Muscle of leg (tissue), 11 donors: ENCODE measurements around the gene GPC3. TPM values are rescaled to one million over a fixed set of nuclear protein-coding genes. Genes with fewer than 3 reads are reported as not detected.
A peak's percentile ranks its signal among the peaks of the same experiment; 100 is the strongest.
"Not testable (repeated sequence)": the region's sequence is repeated elsewhere in the genome, so short reads cannot be mapped to it uniquely, and the experiment has no call there.

ENCODE experiments used
- DNase-seq: peaks from one replicate; pipeline ENCODE4 v3.0.0; 2013
- H3K27ac ChIP-seq: one replicate; pipeline ENCODE4 v1.5.1; 2013; ENCODE audit warnings: mild to moderate bottlenecking, low read length, control low read depth
- H3K27me3 ChIP-seq: one replicate; pipeline ENCODE4 v1.6.1; 2013; ENCODE audit warnings: low read length; ENCODE audit not compliant: control insufficient read depth, insufficient read depth
- H3K36me3 ChIP-seq: one replicate; pipeline ENCODE4 v1.6.1; 2013; ENCODE audit warnings: low read length; ENCODE audit not compliant: control insufficient read depth, insufficient read depth
- H3K4me1 ChIP-seq: one replicate; pipeline ENCODE4 v1.6.1; 2013; ENCODE audit warnings: low read length; ENCODE audit not compliant: control insufficient read depth, insufficient read depth
- H3K4me3 ChIP-seq: one replicate; pipeline ENCODE4 v1.5.1; 2013; ENCODE audit warnings: low read length, control low read depth
- H3K9me3 ChIP-seq: replicated peaks from 2 replicates; pipeline ENCODE4 v1.6.1; 2013; ENCODE audit warnings: low read depth, low read length; ENCODE audit not compliant: control insufficient read depth
- WGBS: methylation state at CpG from one replicate; pipeline ENCODE4 v1.1.5; 2013; ENCODE audit warnings: missing lambda C conversion rate; ENCODE audit not compliant: insufficient coverage; 5-methylcytosine and 5-hydroxymethylcytosine counted together
- polyA plus RNA-seq, 8 donors: library from polyadenylated mRNA; unstranded; fragments of 120-200 nt; gene quantifications; one replicate each; pipeline versions ENCODE4 v1.2.1 to v1.2.3, GENCODE V29; 2013; ENCODE audit warnings: inconsistent platforms in 1 of 8, low replicate concordance in 1 of 8; ENCODE audit not compliant: insufficient read length in 8 of 8, insufficient read depth in 1 of 8
- total RNA-seq: library from RNA; stranded (reverse); fragments of 120-200 nt; gene quantifications from one replicate; pipeline ENCODE4 v1.2.4, GENCODE V29; 2013

The GPC3 gene
- total and polyA plus RNA-seq, 9 donors = 271 to 581 (median 367) TPM

DNA sequence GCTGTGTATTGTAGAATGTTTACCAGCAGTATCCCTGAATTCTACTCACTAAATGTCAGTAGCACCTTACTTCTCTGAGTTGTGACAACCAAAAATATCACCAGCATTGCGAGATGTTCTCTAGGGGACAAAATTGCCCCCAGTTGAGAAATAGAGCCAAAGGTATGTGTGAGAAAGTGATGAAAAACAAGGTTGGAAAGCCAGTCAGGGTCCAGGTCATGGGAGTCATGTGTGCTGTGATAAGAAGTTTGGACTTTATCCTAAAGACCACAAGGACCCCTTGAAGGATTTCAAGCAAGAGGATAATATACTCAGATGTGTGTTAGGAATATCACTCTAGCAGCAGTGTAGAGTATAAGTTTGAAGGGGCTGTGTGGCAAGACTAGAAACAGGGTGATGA, 30.9 kb upstream of the GPC3 start:
- not testable (repeated sequence) for DNase-seq
- no CpG with 5 or more reads among the region's 1 CpG for WGBS

DNA sequence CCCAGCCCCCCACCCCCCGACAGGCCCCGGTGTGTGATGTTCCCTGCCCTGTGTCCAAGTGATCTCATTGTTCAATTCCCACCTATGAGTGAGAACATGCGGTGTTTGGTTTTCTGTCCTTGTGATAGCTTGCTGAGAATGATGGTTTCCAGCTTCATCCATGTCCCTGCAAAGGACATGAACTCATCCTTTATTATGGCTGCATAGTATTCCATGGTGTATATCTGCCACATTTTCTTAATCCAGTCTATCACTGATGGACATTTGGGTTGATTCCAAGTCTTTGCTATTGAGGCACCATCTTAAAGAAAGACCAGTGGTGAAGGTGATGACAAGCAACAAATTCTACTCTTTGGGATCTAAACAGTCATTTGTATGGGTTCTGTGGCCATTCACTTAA, 30.1 kb upstream of the GPC3 start:
- not testable (repeated sequence) for H3K4me3 ChIP-seq, H3K27ac ChIP-seq, H3K36me3 ChIP-seq, DNase-seq, H3K4me1 ChIP-seq, H3K27me3 ChIP-seq, H3K9me3 ChIP-seq
- no CpG with 5 or more reads among the region's 3 CpGs for WGBS

More for the DNA sequence above, 30.9 kb upstream of the GPC3 start:
- not testable (repeated sequence) for H3K4me3 ChIP-seq, H3K36me3 ChIP-seq, H3K27me3 ChIP-seq, H3K9me3 ChIP-seq, H3K27ac ChIP-seq, H3K4me1 ChIP-seq

DNA sequence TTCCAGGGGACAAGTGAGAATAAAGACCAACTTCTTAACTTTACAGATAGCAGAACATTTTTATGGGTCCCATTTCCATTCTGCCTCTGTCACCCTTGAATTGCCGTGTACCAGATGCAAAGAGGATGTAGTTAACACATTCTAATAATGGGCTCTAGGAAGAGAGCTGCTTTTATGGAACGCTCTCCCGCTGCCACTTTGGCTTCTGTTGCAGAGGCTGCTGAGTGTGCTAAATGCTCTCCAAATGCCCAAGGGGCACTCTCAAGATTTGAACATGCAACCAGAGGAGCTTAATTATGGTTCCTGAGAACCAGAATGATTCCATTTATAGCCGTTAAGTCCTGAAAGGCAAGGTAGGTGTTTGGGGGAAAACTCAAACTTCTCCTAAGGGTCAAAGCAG, 28.1 kb upstream of the GPC3 start:
- no peak for DNase-seq
- no peaks in the 10 kb centered on the region for H3K4me1 ChIP-seq
- peaks cover 7% of the 10 kb centered on the region for H3K27me3 ChIP-seq
- WGBS = 44% methylated on average over 3 of the region's 4 CpGs
- no peak overlapping the region for H3K27ac ChIP-seq
- no peaks in the 10 kb centered on the region for H3K9me3 ChIP-seq
- no peak overlapping the region for H3K4me3 ChIP-seq
- no peaks in the 10 kb centered on the region for H3K36me3 ChIP-seq

DNA sequence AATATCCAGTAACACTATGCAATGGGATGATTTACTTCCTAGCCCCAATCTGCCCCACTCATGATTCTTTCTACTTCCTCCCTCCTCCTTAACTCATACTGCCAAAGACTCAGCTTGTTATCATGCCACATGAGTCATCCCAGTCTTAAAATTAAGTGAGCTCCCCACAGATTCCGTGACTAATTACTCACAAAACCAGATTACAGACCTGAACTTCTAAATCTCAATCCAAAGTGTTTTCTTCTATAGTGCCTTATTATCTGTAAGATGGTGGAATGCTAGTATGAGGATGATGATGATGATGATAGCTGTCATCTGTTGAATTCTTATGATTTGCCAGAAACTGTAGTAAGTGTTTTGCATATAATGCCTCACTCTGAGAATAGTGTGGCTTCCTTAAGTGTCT, 27.7 kb upstream of the GPC3 start:
- peaks cover 6% of the 10 kb centered on the region for H3K27me3 ChIP-seq
- no peak overlapping the region for H3K27ac ChIP-seq
- no peak for DNase-seq
- H3K4me3 ChIP-seq = no peak overlapping the region
- H3K36me3 ChIP-seq = no peaks in the 10 kb centered on the region
- no peaks in the 10 kb centered on the region for H3K4me1 ChIP-seq
- H3K9me3 ChIP-seq = no peaks in the 10 kb centered on the region
- no CpG with 5 or more reads among the region's 1 CpG for WGBS

DNA sequence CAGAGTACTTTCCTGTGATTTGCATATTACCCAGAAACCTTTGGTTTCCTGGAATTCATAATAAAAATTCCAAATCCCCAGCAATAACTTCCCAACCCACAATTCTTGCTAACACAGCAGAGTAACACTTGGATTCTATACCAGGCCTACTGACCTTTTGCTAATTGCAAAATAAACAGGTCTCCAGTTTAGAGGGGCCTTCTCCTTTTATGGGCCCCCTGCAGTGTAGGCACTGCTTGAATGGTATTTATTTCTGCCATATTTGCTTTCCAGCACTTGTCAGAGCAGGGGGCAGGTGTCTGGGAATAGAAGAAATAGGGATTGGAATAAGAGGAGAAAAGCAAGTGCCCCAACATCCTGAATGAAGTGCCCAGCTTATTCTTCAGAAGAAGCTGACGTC, 25.3 kb upstream of the GPC3 start:
- H3K36me3 ChIP-seq = no peaks in the 10 kb centered on the region
- no peaks in the 10 kb centered on the region for H3K9me3 ChIP-seq
- no peaks in the 10 kb centered on the region for H3K4me1 ChIP-seq
- H3K4me3 ChIP-seq = no peak overlapping the region
- H3K27me3 ChIP-seq = peaks cover 2% of the 10 kb centered on the region
- no peak for DNase-seq
- H3K27ac ChIP-seq = no peak overlapping the region
- 17% methylated on average over 1 of the region's 1 CpG for WGBS

DNA sequence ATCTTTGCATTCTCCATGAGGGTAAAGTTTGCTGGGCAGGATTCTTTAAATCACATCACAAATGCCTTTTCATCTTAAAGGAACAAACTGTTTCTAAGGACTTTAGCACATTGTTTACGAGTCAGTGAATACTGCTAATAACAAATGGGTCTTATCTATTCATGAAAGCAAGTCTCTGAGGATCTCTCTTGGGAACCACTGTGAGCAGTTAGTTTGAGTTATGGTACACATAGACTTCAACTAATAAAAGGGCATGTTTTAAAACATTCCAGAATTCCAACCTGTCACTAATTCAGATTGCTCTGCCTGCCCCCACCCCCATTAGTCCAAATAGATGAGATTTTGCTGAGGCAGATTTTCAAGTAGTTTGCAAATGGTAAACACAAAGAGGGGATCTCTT, 22.3 kb upstream of the GPC3 start:
- Histone ChIP-seq H3K36me3 (no peaks in the 10 kb centered on the region), H3K27ac (no peak overlapping the region), H3K27me3 (peaks cover 2% of the 10 kb centered on the region), H3K9me3 (no peaks in the 10 kb centered on the region), H3K4me1 (no peaks in the 10 kb centered on the region), H3K4me3 (no peak overlapping the region)
- DNase-seq = no peak
- WGBS = no CpG with 5 or more reads among the region's 1 CpG

DNA sequence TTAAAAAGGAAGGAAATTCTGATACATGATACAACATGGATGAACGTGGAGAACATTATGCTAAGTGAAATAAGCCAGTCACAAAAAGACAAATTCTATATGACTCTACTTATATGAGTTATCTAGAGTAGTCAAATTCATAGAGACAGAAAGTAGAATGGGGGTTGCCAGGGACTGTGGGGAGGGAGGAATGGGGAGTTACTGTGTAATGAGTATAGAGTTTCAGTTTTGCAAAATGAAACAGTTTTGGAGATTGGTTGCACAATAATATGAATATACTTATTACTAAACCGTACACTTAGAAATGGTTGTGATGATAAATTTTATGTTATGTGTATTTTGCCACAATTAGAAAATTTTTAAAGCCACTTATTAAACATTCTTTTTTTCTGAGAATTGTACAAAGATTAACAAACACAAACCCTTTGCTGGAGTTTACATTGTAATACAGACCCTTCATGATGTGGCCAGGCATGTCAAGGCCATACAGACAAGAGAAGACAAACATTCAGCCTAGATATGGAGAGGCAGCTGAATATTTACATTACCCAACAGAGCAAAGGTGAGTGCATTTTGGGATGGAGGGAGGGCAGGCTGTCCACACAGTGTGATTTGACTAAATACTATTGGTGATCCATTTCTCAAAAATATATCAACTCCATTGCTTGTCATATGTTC, 21.2 kb upstream of the GPC3 start:
- no peak for DNase-seq
- Histone ChIP-seq H3K4me1 (no peaks in the 10 kb centered on the region), H3K27ac (no peak overlapping the region), H3K27me3 (peaks cover 2% of the 10 kb centered on the region), H3K4me3 (no peak overlapping the region), H3K36me3 (no peaks in the 10 kb centered on the region), H3K9me3 (no peaks in the 10 kb centered on the region)
- no CpG with 5 or more reads among the region's 2 CpGs for WGBS

DNA sequence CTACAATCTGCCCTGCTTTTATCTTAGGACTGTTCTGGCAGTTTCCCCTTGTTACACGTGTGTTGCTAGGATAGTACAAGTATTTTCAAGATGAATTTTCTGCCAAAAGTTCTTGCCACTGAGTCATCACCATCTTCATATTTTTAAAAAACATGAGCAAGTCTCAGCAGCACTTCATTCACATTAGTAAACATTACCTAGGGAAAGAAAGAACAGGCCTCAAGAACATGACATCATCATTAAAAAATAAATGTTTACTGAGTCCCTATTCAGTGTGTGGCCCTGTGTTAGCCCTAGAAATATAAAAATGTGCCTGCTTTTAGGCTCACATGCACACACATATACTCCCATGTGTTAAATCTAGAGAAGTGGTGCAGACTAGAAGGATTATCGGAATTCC, 18.7 kb upstream of the GPC3 start:
- Histone ChIP-seq H3K4me3 (no peak overlapping the region), H3K4me1 (no peaks in the 10 kb centered on the region), H3K9me3 (no peaks in the 10 kb centered on the region), H3K27ac (no peak overlapping the region), H3K27me3 (peaks cover 7% of the 10 kb centered on the region), H3K36me3 (no peaks in the 10 kb centered on the region)
- 90% methylated on average over 1 of the region's 2 CpGs for WGBS
- peak; percentile 84 for DNase-seq

DNA sequence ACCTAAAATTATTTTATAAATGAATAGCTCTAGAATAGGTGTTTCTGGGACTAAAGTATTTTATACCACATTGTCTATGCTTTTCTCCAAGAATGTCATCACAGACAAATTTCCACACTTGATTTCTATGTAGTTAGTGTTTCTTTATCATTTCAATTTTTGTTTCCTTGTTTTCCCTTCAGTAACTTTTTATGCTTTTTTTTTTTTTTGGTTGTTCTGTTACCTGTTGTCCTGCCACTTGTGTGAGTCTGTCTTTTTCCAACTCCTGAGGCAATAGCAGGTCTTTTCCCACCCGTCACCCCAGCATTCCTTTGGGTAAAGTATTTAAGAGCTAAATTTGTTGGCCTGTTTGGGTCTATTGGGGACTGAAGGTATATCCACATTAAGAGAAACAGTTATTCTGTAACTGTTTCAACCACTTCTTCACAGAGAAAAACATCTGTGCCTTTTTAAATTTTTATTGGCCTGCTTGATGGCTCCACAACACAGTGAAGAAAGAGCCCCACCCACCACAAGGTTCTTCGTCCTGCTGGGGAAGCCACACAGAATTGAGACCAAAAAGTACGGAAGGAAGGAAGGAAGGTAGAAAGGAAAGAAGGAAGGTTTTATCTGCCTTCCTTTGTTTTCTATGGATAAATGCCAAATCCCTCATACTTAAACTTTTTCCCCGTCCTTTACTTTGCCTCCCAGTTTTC, 17.7 kb upstream of the GPC3 start:
- WGBS = no CpG with 5 or more reads among the region's 4 CpGs
- no peak for DNase-seq
- Histone ChIP-seq H3K9me3 (no peaks in the 10 kb centered on the region), H3K27ac (no peak overlapping the region), H3K4me1 (peaks cover 3% of the 10 kb centered on the region), H3K4me3 (no peak overlapping the region), H3K36me3 (no peaks in the 10 kb centered on the region), H3K27me3 (peaks cover 8% of the 10 kb centered on the region)

DNA sequence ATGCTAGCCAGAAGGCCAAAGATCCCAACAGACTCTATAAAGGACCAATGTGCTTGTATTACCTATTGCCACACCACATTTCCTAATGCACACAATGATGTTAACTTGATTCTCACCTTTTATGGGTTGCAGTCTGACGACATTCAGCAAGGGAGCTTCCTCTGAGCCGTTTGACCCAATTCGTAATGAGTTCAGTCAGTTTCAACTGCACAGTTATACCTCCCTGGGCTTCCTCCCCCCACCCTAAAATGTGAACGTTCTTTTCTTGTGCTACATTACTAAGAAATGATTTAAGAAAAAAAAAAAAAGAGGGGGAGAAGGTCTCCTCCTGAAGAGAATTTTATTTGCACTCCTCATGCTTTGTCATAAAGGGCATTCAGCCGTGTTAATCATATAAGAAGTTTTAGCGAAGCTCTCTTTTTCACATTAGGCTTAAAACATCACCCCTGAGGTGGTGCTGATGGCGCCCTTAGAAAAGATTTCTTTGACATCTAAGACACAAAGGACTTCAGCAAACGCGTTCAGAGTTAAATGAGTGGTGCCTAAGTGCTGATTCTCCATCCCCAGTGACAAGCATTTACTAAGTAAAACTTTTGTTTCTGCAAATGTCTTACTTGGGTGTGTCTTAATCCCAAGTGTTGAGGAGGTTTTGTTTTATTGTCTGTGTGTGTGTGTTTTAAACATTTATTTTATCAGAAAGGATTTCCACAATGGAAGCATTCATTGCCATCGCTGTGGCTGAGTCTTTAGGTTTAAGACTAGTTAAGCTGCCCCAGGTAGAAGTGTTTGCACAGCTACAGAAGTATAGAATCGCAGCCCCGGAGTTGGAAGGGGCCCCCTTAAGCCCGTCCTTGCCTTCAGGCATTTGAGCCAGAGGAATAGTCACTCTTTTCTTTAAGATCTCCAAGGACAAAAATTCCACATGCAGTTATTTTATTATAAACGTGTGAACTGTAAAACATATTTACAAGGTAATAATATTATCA, 15.2 kb upstream of the GPC3 start:
- DNase-seq = no peak
- Histone ChIP-seq H3K4me1 (peaks cover 3% of the 10 kb centered on the region), H3K27ac (peak overlapping the region; percentile 13), H3K9me3 (no peaks in the 10 kb centered on the region), H3K36me3 (no peaks in the 10 kb centered on the region), H3K27me3 (peaks cover 8% of the 10 kb centered on the region), H3K4me3 (no peak overlapping the region)
- WGBS = 57% methylated on average over 1 of the region's 14 CpGs
